OCI-LY1 (cell line): ENCODE measurements around the gene VWA3A.

Experiments used
- H2AFZ ChIP-seq: fragments of 200-600 bp; sonication (generic), shearing (Covaris generic); 2 replicates; pipeline ENCODE4 v1.6.0; 2014; ENCODE audit warnings: antibody characterized with exemption, mild to moderate bottlenecking, low read length
- H3F3A ChIP-seq: fragments of 200-600 bp; sonication (generic), shearing (Covaris generic); 2 replicates; pipeline ENCODE4 v1.6.0; 2014; ENCODE audit warnings: mild to moderate bottlenecking, antibody characterized with exemption, low read length, moderate library complexity; ENCODE audit not compliant: insufficient read depth
- H3K27ac ChIP-seq: fragments of 200-600 bp; sonication (generic); 2 replicates; pipeline ENCODE4 v1.5.1; 2014; ENCODE audit warnings: low read length, mixed run types, mild to moderate bottlenecking, low read depth; ENCODE audit not compliant: poor library complexity, severe bottlenecking
- H3K27me3 ChIP-seq: fragments of 200-600 bp; sonication (generic); 2 replicates; pipeline ENCODE4 v1.6.0; 2014; ENCODE audit warnings: antibody characterized with exemption, mild to moderate bottlenecking, low read length, moderate library complexity; ENCODE audit not compliant: insufficient read depth
- H3K36me3 ChIP-seq: fragments of 200-600 bp; sonication (generic); 2 replicates; pipeline ENCODE4 v1.6.1; 2014; ENCODE audit warnings: mild to moderate bottlenecking, antibody characterized with exemption, low read length, moderate library complexity, mixed read lengths; ENCODE audit not compliant: insufficient read depth
- H3K4me1 ChIP-seq: fragments of 200-600 bp; sonication (generic); 2 replicates; pipeline ENCODE4 v1.5.1; 2014; ENCODE audit warnings: mild to moderate bottlenecking, low read length, moderate library complexity; ENCODE audit not compliant: insufficient read depth, severe bottlenecking
- H3K4me2 ChIP-seq: fragments of 200-600 bp; sonication (generic), shearing (Covaris generic); 2 replicates; pipeline ENCODE4 v1.6.1; 2014; ENCODE audit warnings: low read length
- H3K4me3 ChIP-seq: fragments of 200-600 bp; sonication (generic); 2 replicates; pipeline ENCODE4 v1.5.1; 2014; ENCODE audit warnings: low read length, low read depth, mild to moderate bottlenecking, mixed read lengths; ENCODE audit not compliant: poor library complexity, severe bottlenecking
- H3K79me2 ChIP-seq: fragments of 200-600 bp; shearing (Covaris generic); 2 replicates; pipeline ENCODE4 v1.6.1; 2016; ENCODE audit warnings: mixed run types, low read length, mixed read lengths; ENCODE audit not compliant: insufficient read depth
- H3K9ac ChIP-seq: fragments of 200-600 bp; sonication (generic), shearing (Covaris generic); 2 replicates; pipeline ENCODE4 v1.6.1; 2014; ENCODE audit warnings: mild to moderate bottlenecking, low read length, mixed read lengths
- H3K9me2 ChIP-seq: fragments of 200-600 bp; sonication (generic), shearing (Covaris generic); 2 replicates; pipeline ENCODE4 v1.6.1; 2014; ENCODE audit warnings: low read depth, mild to moderate bottlenecking, low read length, mixed read lengths
- H3K9me3 ChIP-seq: fragments of 200-600 bp; shearing (Covaris generic); 2 replicates; pipeline ENCODE4 v1.6.1; 2014; ENCODE audit warnings: low read length, mixed read lengths
- H4K20me1 ChIP-seq: fragments of 200-600 bp; sonication (generic), shearing (Covaris generic); 2 replicates; pipeline ENCODE4 v1.6.0; 2016; ENCODE audit warnings: mild to moderate bottlenecking, low read length; ENCODE audit not compliant: insufficient read depth
- CTCF ChIP-seq: fragments of 200-600 bp; sonication (generic), shearing (Covaris generic); IDR thresholded peaks from 2 replicates; pipeline ENCODE4 v1.5.1; 2017; ENCODE audit warnings: mild to moderate bottlenecking, antibody characterized with exemption, low read length, moderate library complexity, mixed read lengths
- EZH2 ChIP-seq: fragments of 200-600 bp; sonication (generic), shearing (Covaris generic); IDR thresholded peaks from 2 replicates; pipeline ENCODE4 v1.8.0; 2017; ENCODE audit warnings: borderline replicate concordance, mixed run types, mild to moderate bottlenecking, antibody characterized with exemption, low read length, moderate library complexity, mixed read lengths

Gene VWA3A

GRCh38 chr16:22141767-22142166, 49.4 kb downstream of the VWA3A start:
- Histone ChIP-seq H3K9ac (no peak overlapping the region), H3K4me2 (no peak overlapping the region), H3K27ac (no peak overlapping the region), H2AFZ (no peak overlapping the region), H3K4me3 (no peak overlapping the region), H3K9me2 (no peaks in the 10 kb centered on the region), H3K27me3 (peaks cover 14% of the 10 kb centered on the region; the same call in 1 of the 2 replicates), H3K9me3 (no peaks in the 10 kb centered on the region), H3K36me3 (no peaks in the 10 kb centered on the region), H3K4me1 (no peaks in the 10 kb centered on the region), H3K79me2 (no peaks in the 10 kb centered on the region), H4K20me1 (no peaks in the 10 kb centered on the region), H3F3A (no peaks in the 10 kb centered on the region)
- TF ChIP-seq EZH2 (no peak), CTCF (peak; percentile 38; the same call in 1 of the 2 replicates)

DNA sequence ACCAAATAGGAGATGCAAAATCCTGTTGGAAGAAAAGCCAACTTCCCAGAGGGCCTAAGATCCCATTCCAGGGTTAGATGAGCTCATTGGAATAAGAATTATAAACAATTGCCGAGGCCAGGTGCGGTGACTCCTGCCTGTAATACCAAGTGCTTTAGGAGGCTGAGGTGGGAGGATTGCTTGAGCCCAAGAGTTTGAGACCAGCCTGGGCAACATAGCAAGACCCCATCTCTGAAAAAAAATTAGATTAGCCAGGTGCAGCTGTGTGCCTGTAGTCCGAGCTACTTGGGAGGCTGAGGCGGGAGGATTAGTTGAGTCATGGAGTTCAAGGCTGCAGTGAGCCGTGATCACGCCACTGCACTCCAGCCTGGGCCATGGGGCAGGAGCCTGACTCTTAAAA, 52.2 kb downstream of the VWA3A start:
- H2AFZ ChIP-seq: no peak overlapping the region
- no peaks in the 10 kb centered on the region for H3K36me3 ChIP-seq

DNA sequence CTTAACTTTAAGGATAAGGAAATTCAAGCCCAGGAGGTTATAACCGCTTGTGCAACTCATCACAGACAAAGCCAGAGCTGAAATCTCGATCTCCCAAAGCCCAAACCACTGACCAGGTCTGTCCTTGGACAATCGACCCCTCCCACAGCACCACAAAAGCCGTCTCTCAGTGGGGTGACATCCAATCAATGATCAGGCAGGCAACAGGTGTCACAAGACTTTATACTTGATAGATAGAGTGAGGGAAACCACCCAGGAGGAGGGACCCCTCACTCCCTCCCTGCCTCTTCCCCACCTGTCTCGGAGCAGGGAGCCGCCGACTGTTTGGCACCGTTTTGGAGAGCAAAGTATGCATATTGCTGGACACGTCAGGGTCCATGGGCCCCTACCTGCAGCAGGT, 55.5 kb downstream of the VWA3A start:
- H3K4me3 ChIP-seq: no peak overlapping the region
- H3K36me3 ChIP-seq: no peaks in the 10 kb centered on the region
- H2AFZ ChIP-seq: no peak overlapping the region
- H3K9me3 ChIP-seq: no peaks in the 10 kb centered on the region
- no peaks in the 10 kb centered on the region for H3K27me3 ChIP-seq
- H3K4me1 ChIP-seq: no peaks in the 10 kb centered on the region
- H3K4me2 ChIP-seq: no peak overlapping the region
- no peaks in the 10 kb centered on the region for H3K9me2 ChIP-seq
- no peaks in the 10 kb centered on the region for H3K79me2 ChIP-seq
- TF ChIP-seq EZH2: no peak
- no peak for TF ChIP-seq CTCF
- no peaks in the 10 kb centered on the region for H4K20me1 ChIP-seq
- H3K27ac ChIP-seq: no peak overlapping the region
- H3K9ac ChIP-seq: no peak overlapping the region
- no peaks in the 10 kb centered on the region for H3F3A ChIP-seq

More for the DNA sequence above, 52.2 kb downstream of the VWA3A start:
- no peak for TF ChIP-seq EZH2
- no peak for TF ChIP-seq CTCF
- no peaks in the 10 kb centered on the region for H4K20me1 ChIP-seq
- no peak overlapping the region for H3K27ac ChIP-seq
- no peaks in the 10 kb centered on the region for H3K4me1 ChIP-seq
- no peaks in the 10 kb centered on the region for H3K9me2 ChIP-seq
- no peak overlapping the region for H3K4me3 ChIP-seq
- no peaks in the 10 kb centered on the region for H3F3A ChIP-seq
- H3K27me3 ChIP-seq: peaks cover 3% of the 10 kb centered on the region; the same call in 1 of the 2 replicates
- no peak overlapping the region for H3K4me2 ChIP-seq
- H3K9ac ChIP-seq: no peak overlapping the region
- H3K9me3 ChIP-seq: no peaks in the 10 kb centered on the region
- no peaks in the 10 kb centered on the region for H3K79me2 ChIP-seq
